Spleen (tissue), 11 donors: ENCODE measurements around the gene PDLIM7. TPM values are rescaled to one million over a fixed set of nuclear protein-coding genes. Genes with fewer than 3 reads are reported as not detected.

Source experiments
- DNase-seq: peaks from one replicate; pipeline ENCODE4 v3.0.0-alpha.2; 2020
- H3K27ac ChIP-seq, 8 donors: fragments of 200-600 bp; sonication (generic) in 7 of 8; 1 replicate in 4 of 8; 2 replicates in 4 of 8; pipeline versions ENCODE4 v1.5.0 to v1.8.0; 2016 to 2021; ENCODE audit warnings: inconsistent platforms in 4 of 8, mild to moderate bottlenecking in 4 of 8, moderate library complexity in 1 of 8
- H3K27me3 ChIP-seq, 7 donors: fragments of 200-600 bp; sonication (generic) in 6 of 7; replicated peaks in 1 of 7; 1 replicate in 4 of 7; 2 replicates in 3 of 7; pipeline versions ENCODE4 v1.5.0 to v1.8.0; 2016 to 2021; ENCODE audit warnings: inconsistent platforms in 3 of 7, mild to moderate bottlenecking in 1 of 7
- H3K36me3 ChIP-seq, 6 donors: fragments of 200-600 bp; sonication (generic) in 5 of 6; 1 replicate in 4 of 6; 2 replicates in 2 of 6; pipeline versions ENCODE4 v1.5.0 to v1.8.0; 2016 to 2021; ENCODE audit warnings: inconsistent platforms in 2 of 6
- H3K4me1 ChIP-seq, 6 donors: fragments of 200-600 bp; sonication (generic) in 5 of 6; 1 replicate in 3 of 6; 2 replicates in 3 of 6; pipeline versions ENCODE4 v1.5.0 to v1.8.0; 2016 to 2021; ENCODE audit warnings: inconsistent platforms in 3 of 6
- H3K4me3 ChIP-seq, 8 donors: fragments of 200-600 bp; sonication (generic) in 7 of 8; 1 replicate in 4 of 8; 2 replicates in 4 of 8; pipeline versions ENCODE4 v1.5.0 to v1.8.0; 2016 to 2021; ENCODE audit warnings: inconsistent platforms in 4 of 8, mild to moderate bottlenecking in 4 of 8, moderate library complexity in 2 of 8
- H3K9me3 ChIP-seq, 8 donors: fragments of 200-600 bp; sonication (generic) in 7 of 8; 1 replicate in 4 of 8; 2 replicates in 4 of 8; pipeline versions ENCODE4 v1.5.0 to v1.8.0; 2016 to 2021; ENCODE audit warnings: inconsistent platforms in 4 of 8
- CTCF ChIP-seq, 11 experiments: fragments of 200-600 bp in 7 of 11; fragments of 450-650 bp in 4 of 11; sonication (generic) in 4 of 11; IDR thresholded peaks in 8 of 11; conservative IDR thresholded peaks in 3 of 11; 1 replicate in 7 of 11; 2 replicates in 4 of 11; pipeline versions ENCODE4 v1.4.0 to v1.8.0; 2016 to 2021; ENCODE audit warnings: antibody characterized with exemption in 11 of 11, inconsistent platforms in 4 of 11, mild to moderate bottlenecking in 1 of 11
- POLR2A ChIP-seq, 3 donors: fragments of 450-650 bp; IDR thresholded peaks; one replicate each; pipeline ENCODE4 v1.5.1; 2017; ENCODE audit warnings: antibody characterized with exemption in 3 of 3, mild to moderate bottlenecking in 1 of 3
- POLR2AphosphoS5 ChIP-seq, 3 donors: sonication (generic); formaldehyde crosslinking; IDR thresholded peaks; one replicate each; pipeline ENCODE4 v1.5.1; 2017; ENCODE audit warnings: antibody characterized with exemption in 3 of 3
- WGBS, 5 donors: extraction: QIAGEN DNeasy Blood & Tissue Kit in 3 of 5; methylation state at CpG; one replicate each; pipeline versions ENCODE4 v1.1.5 to v1.1.7; 2013 to 2018; 5-methylcytosine and 5-hydroxymethylcytosine counted together
- intact Hi-C: fragments of 100-400 bp; cut with DNase I; formaldehyde crosslinking; loops from one replicate; pipeline ENCODE4 v1.15.0; 2023; ENCODE audit warnings: low total_unique reads
- polyA plus RNA-seq, 3 donors: library from polyadenylated mRNA; stranded (reverse); fragments of 200-250 nt; gene quantifications; one replicate each; pipeline ENCODE4 v1.2.1, GENCODE V29; 2013
- total RNA-seq, 7 donors: library from RNA; depleted of rRNA in 3 of 7; stranded (reverse); fragments of >200 nt in 3 of 7; fragmentation: NEBNext Ultra II Directional in 4 of 7; extraction: Animal tissue kit (Norgen Biotek cat#: 25700) in 4 of 7; gene quantifications; one replicate each; pipeline versions ENCODE4 v1.1.0 to v1.2.1, GENCODE V29; 2016 to 2021
- donor health status: healthy with polysubstance abuse.
- donor health status: DM: no; HTN: no; CAD: no; lungs with moderate emphysema.
- donor health status: DM: no; HTN: no; CAD: no.
- donor health status: Bipolar disorder and iron deficiency.
- donor health status: healthy.
- donor health status: DM: no; HTN: no; CAD: no.
- donor health status: DM: yes; HTN: yes; CAD: no.

Gene PDLIM7
- total and polyA plus RNA-seq, 10 donors = 42.5 to 220 (median 85.1) TPM

DNA sequence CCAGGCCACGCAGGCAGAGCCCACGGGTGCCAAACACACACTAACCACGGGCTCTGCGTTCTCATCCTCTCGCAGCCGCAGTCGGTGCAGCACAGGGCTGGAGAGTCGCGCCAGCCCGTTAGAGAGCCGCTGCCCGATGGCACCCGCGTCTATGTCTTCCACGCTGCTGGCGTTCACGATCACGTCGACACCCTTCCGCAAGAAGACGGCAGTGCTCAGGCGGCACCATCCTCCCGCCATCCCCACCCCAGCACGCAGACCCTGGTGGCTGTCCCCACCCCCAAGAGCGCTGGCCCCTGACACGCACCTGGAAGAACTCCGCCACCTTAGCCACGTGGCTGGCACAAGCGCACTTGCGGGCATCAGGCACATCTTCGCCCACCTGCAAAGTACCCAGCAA, 30.0 kb downstream of the PDLIM7 start:
- H3K36me3 ChIP-seq = peaks cover 0 to 31% (median 8%) of the 10 kb centered on the region in 6 donors
- peaks cover 2 to 46% (median 19%) of the 10 kb centered on the region in 6 donors for H3K4me1 ChIP-seq
- DNase-seq = no peak
- WGBS, 5 donors = 94 to 96% (median 95%) methylated on average over 29 to 31 of the region's 31 CpGs
- no peak overlapping the region for H3K4me3 ChIP-seq
- TF ChIP-seq POLR2AphosphoS5 (IDR thresholded peaks at IDR 0.05) (no peak), POLR2A (IDR thresholded peaks at IDR 0.05) (no peak), CTCF (IDR thresholded peaks at IDR 0.05 in 8 of 11, conservative IDR thresholded peaks at IDR 0.05 in 3 of 11) (no peak)
- peaks cover 0 to 10% (median 5%) of the 10 kb centered on the region in 7 donors for H3K27me3 ChIP-seq
- no peak overlapping the region for H3K27ac ChIP-seq
- H3K9me3 ChIP-seq = peaks cover 0 to 5% (median 0%) of the 10 kb centered on the region in 8 donors
- intact Hi-C loops = no loop called here

- TF ChIP-seq CTCF (IDR thresholded peaks at IDR 0.05 in 8 of 11, conservative IDR thresholded peaks at IDR 0.05 in 3 of 11) = no peak
- TF ChIP-seq POLR2AphosphoS5 (IDR thresholded peaks at IDR 0.05) = no peak
- no peak for TF ChIP-seq POLR2A (IDR thresholded peaks at IDR 0.05)
- Histone ChIP-seq H3K27ac (no peak overlapping the region), H3K27me3 (peaks cover 0 to 4% (median 0%) of the 10 kb centered on the region in 7 donors), H3K4me3 (no peak overlapping the region), H3K9me3 (peaks cover 0 to 5% (median 0%) of the 10 kb centered on the region in 8 donors), H3K4me1 (peaks cover under 1 to 46% (median 19%) of the 10 kb centered on the region in 6 donors), H3K36me3 (peaks cover 0 to 31% (median 8%) of the 10 kb centered on the region in 6 donors)
- intact Hi-C loops = no loop called here
- WGBS, 5 donors = 92 to 96% (median 95%) methylated on average over 25 of the region's 25 CpGs
- DNase-seq = no peak
Observed at GRCh38 chr5:177466861-177467260, 30.5 kb downstream of the PDLIM7 start.

DNA sequence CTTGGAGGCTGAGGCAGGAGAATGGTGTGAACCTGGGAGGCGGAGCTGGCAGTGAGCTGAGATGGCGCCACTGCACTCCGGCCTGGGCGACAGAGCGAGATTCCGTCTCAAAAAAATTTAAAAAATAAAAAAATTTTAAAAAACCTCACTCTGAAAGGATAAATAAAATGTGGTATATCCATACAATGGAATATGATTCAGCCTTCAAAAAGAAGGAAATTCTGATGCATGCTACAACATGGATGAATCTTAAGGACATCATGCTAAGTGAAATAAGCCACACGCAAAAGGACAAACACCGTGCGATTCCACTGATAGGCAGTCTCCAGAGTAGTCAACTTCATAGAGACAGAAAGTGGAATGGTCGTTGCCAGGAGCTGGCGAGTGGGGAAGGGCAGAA, 32.4 kb downstream of the PDLIM7 start:
- no peaks in the 10 kb centered on the region for H3K27me3 ChIP-seq
- H3K4me3 ChIP-seq = no peak overlapping the region
- TF ChIP-seq CTCF (IDR thresholded peaks at IDR 0.05 in 8 of 11, conservative IDR thresholded peaks at IDR 0.05 in 3 of 11) = no peak
- no peak for TF ChIP-seq POLR2AphosphoS5 (IDR thresholded peaks at IDR 0.05)
- TF ChIP-seq POLR2A (IDR thresholded peaks at IDR 0.05) = no peak
- H3K9me3 ChIP-seq = peaks cover 0 to 5% (median 0%) of the 10 kb centered on the region in 8 donors
- no peak for DNase-seq
- 93 to 99% (median 95%) methylated on average over 11 of the region's 11 CpGs for WGBS, 5 donors
- no peak overlapping the region for H3K27ac ChIP-seq
- H3K36me3 ChIP-seq = peaks cover 0 to 31% (median 8%) of the 10 kb centered on the region in 6 donors
- intact Hi-C loops = no loop called here
- H3K4me1 ChIP-seq = peaks cover 4 to 36% (median 18%) of the 10 kb centered on the region in 6 donors

GRCh38 chr5:177462021-177462670, 35.3 kb downstream of the PDLIM7 start:
- TF ChIP-seq POLR2AphosphoS5 (IDR thresholded peaks at IDR 0.05) (peak; percentile 74 to 84 (median 78)), POLR2A (IDR thresholded peaks at IDR 0.05) (no peak)
- peak; percentile 84 for DNase-seq

More at GRCh38 chr5:177462021-177462670, 35.3 kb downstream of the PDLIM7 start:
- intact Hi-C loops = no loop called here
- WGBS, 5 donors = 37 to 51% (median 49%) methylated on average over 21 to 27 of the region's 27 CpGs
- H3K27me3 ChIP-seq = no peaks in the 10 kb centered on the region
- peaks cover 0 to 5% (median 0%) of the 10 kb centered on the region in 8 donors for H3K9me3 ChIP-seq
- H3K4me1 ChIP-seq = peaks cover 4 to 28% (median 20%) of the 10 kb centered on the region in 6 donors
- H3K4me3 ChIP-seq = peak overlapping the region in 1 of 8 donors; percentile 37
- peaks cover 0 to 43% (median 7%) of the 10 kb centered on the region in 6 donors for H3K36me3 ChIP-seq
- peak overlapping the region; percentile 2 to 74 (median 62) for H3K27ac ChIP-seq
